HepG2 (cell line): ENCODE results near the gene GOT1. TPM values are rescaled to one million over a fixed set of nuclear protein-coding genes. Genes with fewer than 3 reads are reported as not detected.

Source experiments
- ATAC-seq: fragments of 200-7000 bp; cut with Tn5 transposase; 3 replicates; pipeline ENCODE4 v1.9.1; 2020; ENCODE audit warnings: mild to moderate bottlenecking, moderate library complexity
- BruUV-seq: library from RNA; stranded (reverse); fragments of 400-500 nt; replicated peaks from 2 replicates; lab custom pipeline; 2021; lab: Mats Ljungman, UMichigan
- CTCF ChIA-PET: fragments of 300-600 bp; formaldehyde crosslinking; extraction: SDS; loops from one replicate; lab custom pipeline; 2021; ENCODE audit warnings: low total read pairs, inconsistent platforms, low intra/inter-chr PET ratio; lab: Yijun Ruan, JAX
- POLR2A ChIA-PET: fragments of 350-600 bp; sonication (Branson Sonifier 250); formaldehyde crosslinking; loops from one replicate; lab custom pipeline; 2020; ENCODE audit warnings: antibody characterized with exemption, inconsistent platforms; lab: Yijun Ruan, JAX
- DNase-seq: peaks from one replicate; pipeline ENCODE4 v3.0.0-alpha.2; 2015; ENCODE audit warnings: low spot score
- FAIRE-seq: peaks from 3 replicates; lab custom pipeline; 2011; peaks lifted over from hg19 to GRCh38; lab: Jason Lieb, UNC
- H2AFZ ChIP-seq: one replicate; pipeline ENCODE4 v1.6.1; 2011; ENCODE audit warnings: low read length, inconsistent platforms
- H3K27ac ChIP-seq: fragments of 300-600 bp; 3 replicates; pipeline ENCODE4 v1.8.0; 2011; ENCODE audit warnings: mixed run types, mild to moderate bottlenecking, mixed read lengths, low read length, inconsistent platforms; ENCODE audit not compliant: insufficient read depth; ENCODE audit errors: extremely low read length
- H3K27me3 ChIP-seq, 2 experiments: fragments of 200-600 bp in 1 of 2; 2 replicates in 1 of 2; 3 replicates in 1 of 2; pipeline versions ENCODE4 v1.6.0 to v1.8.0; 2011; ENCODE audit warnings: low read length in 2 of 2, mild to moderate bottlenecking in 2 of 2, moderate library complexity in 2 of 2, inconsistent platforms in 1 of 2; ENCODE audit not compliant: insufficient read depth in 2 of 2, control insufficient read depth in 1 of 2
- H3K36me3 ChIP-seq, 2 experiments: fragments of 200-600 bp in 1 of 2; replicated peaks in 1 of 2; 2 replicates in 1 of 2; 3 replicates in 1 of 2; pipeline versions ENCODE4 v1.5.1 to v1.8.0; 2011; ENCODE audit warnings: low read length in 2 of 2, inconsistent platforms in 1 of 2; ENCODE audit not compliant: insufficient read depth in 2 of 2, control insufficient read depth in 1 of 2
- H3K4me1 ChIP-seq: 2 replicates; pipeline ENCODE4 v1.5.1; 2012; ENCODE audit warnings: low read length, inconsistent platforms; ENCODE audit not compliant: insufficient read depth
- H3K4me2 ChIP-seq: 2 replicates; pipeline ENCODE4 v1.6.0; 2011; ENCODE audit warnings: low read depth, low read length, inconsistent platforms
- H3K4me3 ChIP-seq, 3 experiments: fragments of 200-600 bp in 1 of 3; sonication (generic), shearing (Covaris generic) in 1 of 3; replicated peaks in 1 of 3; 2 replicates each; pipeline ENCODE4 v1.5.1; 2011 to 2016; ENCODE audit warnings: low read length in 3 of 3, inconsistent platforms in 2 of 3, low read depth in 2 of 3, mild to moderate bottlenecking in 2 of 3, control low read depth in 1 of 3, mixed read lengths in 1 of 3; ENCODE audit not compliant: insufficient read depth in 1 of 3
- H3K79me2 ChIP-seq: one replicate; pipeline ENCODE4 v1.6.1; 2011; ENCODE audit warnings: low read length, inconsistent platforms; ENCODE audit not compliant: insufficient read depth
- H3K9ac ChIP-seq: 2 replicates; pipeline ENCODE4 v1.6.0; 2011; ENCODE audit warnings: mild to moderate bottlenecking, low read depth, low read length, inconsistent platforms; ENCODE audit not compliant: insufficient read depth
- H3K9me3 ChIP-seq: 2 replicates; pipeline ENCODE4 v1.5.1; 2012; ENCODE audit warnings: mild to moderate bottlenecking, low read length
- H4K20me1 ChIP-seq: 2 replicates; pipeline ENCODE4 v1.6.0; 2011; ENCODE audit warnings: inconsistent platforms, mild to moderate bottlenecking, low read length, moderate library complexity; ENCODE audit not compliant: insufficient read depth
- AGO2 ChIP-seq: fragments of 200-400 bp; formaldehyde crosslinking; optimal IDR thresholded peaks from 2 replicates; pipeline ENCODE3; 2017; ENCODE audit warnings: mild to moderate bottlenecking, low read depth, low read length, moderate library complexity
- SAFB2 ChIP-seq: sonication (generic); formaldehyde crosslinking; IDR thresholded peaks from 2 replicates; pipeline ENCODE4 v1.5.1; 2020; ENCODE audit warnings: missing genetic modification reagents, low read depth, mild to moderate bottlenecking, borderline replicate concordance
- XRCC5 ChIP-seq: fragments of 200-400 bp; formaldehyde crosslinking; optimal IDR thresholded peaks from 2 replicates; pipeline ENCODE3; 2017; ENCODE audit warnings: mild to moderate bottlenecking, low read length
- ZBTB33 ChIP-seq: sonication (generic); formaldehyde crosslinking; IDR thresholded peaks from 2 replicates; pipeline ENCODE4 v1.4.0; 2020; ENCODE audit warnings: missing genetic modification reagents
- ZNF10 ChIP-seq: sonication (generic); formaldehyde crosslinking; IDR thresholded peaks from 2 replicates; pipeline ENCODE4 v1.4.0; 2020; ENCODE audit warnings: mild to moderate bottlenecking, low read depth, missing genetic modification reagents, borderline replicate concordance
- ZNF512B ChIP-seq: sonication (generic); formaldehyde crosslinking; IDR thresholded peaks from 2 replicates; pipeline ENCODE4 v1.5.1; 2020; ENCODE audit warnings: missing genetic modification reagents, mild to moderate bottlenecking, borderline replicate concordance
- WGBS: methylation state at CpG from one replicate; pipeline ENCODE4 v1.1.6; 2017; ENCODE audit warnings: low lambda C conversion rate; 5-methylcytosine and 5-hydroxymethylcytosine counted together
- in situ Hi-C: cut with HindIII; loops from 2 replicates; pipeline ENCODE4 v1.10.0; 2017; ENCODE audit warnings: low pct_unique_long_range_greater_than_20kb; ENCODE audit not compliant: extremely low pct_ligation_motif_present
- intact Hi-C: fragments of 100-400 bp; cut with micrococcal nuclease; formaldehyde crosslinking; loops from one replicate; pipeline ENCODE4 v1.10.0; 2022; ENCODE audit not compliant: unreplicated experiment
- polyA plus RNA-seq, 8 experiments: library from polyadenylated mRNA; depleted of rRNA in 3 of 8; stranded (reverse) in 7 of 8; unstranded in 1 of 8; fragments of >200 nt; fragmentation: Illumina TruSeq in 4 of 8; extraction: Trizol in 4 of 8; gene quantifications; 2 replicates each; pipeline versions ENCODE4 v1.2.1 to v1.2.3, GENCODE V29; 2011 to 2016; ENCODE audit warnings: low read depth in 4 of 8, missing spikeins in 1 of 8, mixed read lengths in 1 of 8; ENCODE audit not compliant: insufficient read depth in 1 of 8
- total RNA-seq, 5 experiments: library from RNA; depleted of rRNA; stranded (reverse); fragments of >200 nt; fragmentation: Illumina TruSeq; extraction: Trizol; gene quantifications; 2 replicates each; pipeline ENCODE4 v1.2.3, GENCODE V29; 2016; ENCODE audit warnings: low read depth in 1 of 5

GOT1 gene
- total and polyA plus RNA-seq, 2 of the 13 experiments (the other 11 are each of a cell fraction or from before 2014, with no cell fraction given), result 81.2 to 102 TPM

- Histone ChIP-seq H3K9me3 (no peaks in the 10 kb centered on the region), H3K36me3 (no peaks in the 10 kb centered on the region), H3K4me3 (no peak overlapping the region), H4K20me1 (no peaks in the 10 kb centered on the region), H2AFZ (no peak overlapping the region), H3K4me2 (no peak overlapping the region), H3K79me2 (no peaks in the 10 kb centered on the region), H3K27me3 (peaks cover 0 to 7% of the 10 kb centered on the region in 2 experiments; a peak in 1 of 5 replicates), H3K9ac (no peak overlapping the region), H3K27ac (no peak overlapping the region), H3K4me1 (peaks cover 35% of the 10 kb centered on the region)
- no peak for DNase-seq
- in situ Hi-C loops (no loop called here), intact Hi-C loops (loop anchor here (5.0 kb wide), 1 partner anchor 55 kb away; no protein-coding TSS in a partner anchor)
- TF ChIP-seq XRCC5 (no peak), ZNF10 (CRISPR knock-in tag) (no peak), SAFB2 (CRISPR knock-in tag) (no peak), ZNF512B (CRISPR knock-in tag) (no peak), ZBTB33 (CRISPR knock-in tag) (no peak), AGO2 (peak; percentile 28)
- no TSS peak for BruUV-seq
- 66% methylated on average over 3 of the region's 11 CpGs for WGBS
- FAIRE-seq, result no peak
- no peak for ATAC-seq
- ChIA-PET POLR2A (interaction anchor here (1.5 kb wide), 1 partner anchor 43 kb away, joined by 4 read pairs; the partner anchor contains the start of gene GOT1), CTCF (no interaction called here)
Measured at GRCh38 chr10:99387541-99387940, 42.9 kb downstream of the GOT1 start.
